Calu3 (cell line): ENCODE measurements around the gene YIPF1. TPM values are rescaled to one million over a fixed set of nuclear protein-coding genes. Genes with fewer than 3 reads are reported as not detected.
A peak's percentile ranks its signal among the peaks of the same experiment; 100 is the strongest.

Experiments used
- BruUV-seq: library from RNA; stranded (reverse); fragments of 400-500 nt; replicated peaks from 2 replicates; lab custom pipeline; 2021; lab: Mats Ljungman, UMichigan
- CTCF ChIA-PET: fragments of 300-600 bp; sonication (Branson Sonifier 250); formaldehyde crosslinking; loops from one replicate; lab custom pipeline; 2022; ENCODE audit warnings: antibody characterized with exemption; lab: Charles Lee
- DNase-seq: peaks from one replicate; pipeline ENCODE4 v3.0.0; 2022
- H3K27ac Mint-ChIP-seq: one replicate; pipeline ENCODE4 v1.8.0; 2022; ENCODE audit warnings: mixed read lengths; ENCODE audit not compliant: unreplicated experiment
- H3K27me3 Mint-ChIP-seq: one replicate; pipeline ENCODE4 v1.8.0; 2022; ENCODE audit warnings: mixed read lengths; ENCODE audit not compliant: unreplicated experiment
- H3K36me3 Mint-ChIP-seq: one replicate; pipeline ENCODE4 v1.8.0; 2022; ENCODE audit warnings: mild to moderate bottlenecking, moderate library complexity, mixed read lengths; ENCODE audit not compliant: insufficient read depth, unreplicated experiment
- H3K4me1 Mint-ChIP-seq: one replicate; pipeline ENCODE4 v1.8.0; 2022; ENCODE audit warnings: mild to moderate bottlenecking, low read depth, mixed read lengths; ENCODE audit not compliant: unreplicated experiment
- H3K4me3 Mint-ChIP-seq: one replicate; pipeline ENCODE4 v1.8.0; 2022; ENCODE audit warnings: mild to moderate bottlenecking, low read depth, moderate library complexity, mixed read lengths; ENCODE audit not compliant: unreplicated experiment
- H3K9me3 Mint-ChIP-seq: one replicate; pipeline ENCODE4 v1.8.0; 2022; ENCODE audit warnings: low read depth, mixed read lengths; ENCODE audit not compliant: unreplicated experiment
- intact Hi-C: fragments of 100-400 bp; cut with micrococcal nuclease; formaldehyde crosslinking; loops from one replicate; pipeline ENCODE4 v1.10.0; 2022; ENCODE audit not compliant: unreplicated experiment
- total RNA-seq: library from RNA; stranded (reverse); gene quantifications from 2 replicates; pipeline ENCODE4 v1.2.3, GENCODE V29; 2022
- TF ChIP-seq, protein P1 (sequence below): fragments of 200-600 bp; IDR thresholded peaks from one replicate; pipeline ENCODE4 v1.8.0; 2022; ENCODE audit warnings: antibody characterized with exemption; ENCODE audit not compliant: unreplicated experiment

Gene YIPF1
- total RNA-seq, 1 experiment from 2014 or later = 18.2 TPM

DNA sequence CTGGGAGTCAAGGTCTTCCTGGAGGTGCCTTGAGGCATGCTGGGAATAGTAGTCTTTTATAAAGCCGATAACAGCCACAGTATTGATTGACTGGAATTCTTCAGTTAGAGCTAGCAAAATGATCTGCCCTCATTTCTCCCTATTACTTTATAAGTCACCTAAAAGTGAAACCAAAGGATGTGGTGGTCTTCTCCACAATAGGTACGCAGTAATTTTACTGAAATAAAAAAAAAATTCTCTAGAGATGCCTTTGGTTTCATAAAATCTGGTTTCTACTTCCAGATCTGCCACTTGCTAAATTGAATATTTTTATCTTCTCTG is 51.0 kb downstream of the YIPF1 start:
- peaks cover 21% of the 10 kb centered on the region for H3K4me1 Mint-ChIP-seq
- peak overlapping the region; percentile 85 for H3K4me3 Mint-ChIP-seq
- no TSS peak for BruUV-seq
- H3K36me3 Mint-ChIP-seq = peaks cover 29% of the 10 kb centered on the region
- H3K27ac Mint-ChIP-seq = peak overlapping the region; percentile 82
- CTCF ChIA-PET = no interaction called here
- H3K27me3 Mint-ChIP-seq = peaks cover 13% of the 10 kb centered on the region
- DNase-seq = no peak
- H3K9me3 Mint-ChIP-seq = no peaks in the 10 kb centered on the region
- TF ChIP-seq, protein P1, sequence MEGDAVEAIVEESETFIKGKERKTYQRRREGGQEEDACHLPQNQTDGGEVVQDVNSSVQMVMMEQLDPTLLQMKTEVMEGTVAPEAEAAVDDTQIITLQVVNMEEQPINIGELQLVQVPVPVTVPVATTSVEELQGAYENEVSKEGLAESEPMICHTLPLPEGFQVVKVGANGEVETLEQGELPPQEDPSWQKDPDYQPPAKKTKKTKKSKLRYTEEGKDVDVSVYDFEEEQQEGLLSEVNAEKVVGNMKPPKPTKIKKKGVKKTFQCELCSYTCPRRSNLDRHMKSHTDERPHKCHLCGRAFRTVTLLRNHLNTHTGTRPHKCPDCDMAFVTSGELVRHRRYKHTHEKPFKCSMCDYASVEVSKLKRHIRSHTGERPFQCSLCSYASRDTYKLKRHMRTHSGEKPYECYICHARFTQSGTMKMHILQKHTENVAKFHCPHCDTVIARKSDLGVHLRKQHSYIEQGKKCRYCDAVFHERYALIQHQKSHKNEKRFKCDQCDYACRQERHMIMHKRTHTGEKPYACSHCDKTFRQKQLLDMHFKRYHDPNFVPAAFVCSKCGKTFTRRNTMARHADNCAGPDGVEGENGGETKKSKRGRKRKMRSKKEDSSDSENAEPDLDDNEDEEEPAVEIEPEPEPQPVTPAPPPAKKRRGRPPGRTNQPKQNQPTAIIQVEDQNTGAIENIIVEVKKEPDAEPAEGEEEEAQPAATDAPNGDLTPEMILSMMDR = no peak
- intact Hi-C loops = no loop called here

DNA sequence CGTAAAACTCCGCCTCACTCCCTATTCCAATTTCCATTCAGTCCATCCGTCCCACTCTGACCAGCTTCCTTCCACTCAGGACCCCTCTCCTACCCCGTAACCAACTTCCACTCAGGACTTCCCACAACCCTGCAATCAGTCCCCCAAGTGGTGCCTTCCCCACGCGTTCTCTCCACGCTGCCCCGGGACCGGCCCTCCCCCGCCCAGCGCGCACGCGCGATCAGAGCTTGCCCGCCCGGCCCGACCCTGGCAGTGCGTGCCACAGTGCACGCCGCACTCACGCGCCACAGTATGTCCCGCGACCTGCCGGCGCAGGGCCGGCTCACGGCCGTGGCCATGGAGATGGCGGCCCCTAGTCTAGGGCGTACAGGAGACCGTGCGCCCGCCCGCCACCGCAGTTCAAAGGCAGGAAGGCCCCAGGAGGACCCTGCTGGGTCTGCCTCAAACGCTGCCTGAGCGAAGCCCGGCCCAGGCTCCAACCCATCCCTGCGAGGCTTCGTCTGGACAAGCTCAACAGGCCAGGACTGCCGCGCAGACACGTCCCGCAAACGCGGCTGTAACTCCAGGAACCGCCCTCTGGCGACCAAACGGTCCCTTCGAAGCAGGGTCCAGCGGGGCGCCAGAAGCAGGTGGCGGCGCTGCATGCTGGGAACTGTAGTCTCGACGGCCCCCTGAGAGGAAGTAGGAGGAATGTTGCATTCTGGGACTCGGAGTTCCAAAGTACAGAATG is 51.5 kb downstream of the YIPF1 start, which contains the start of gene NDC1:
NDC1 (minus strand) TSS at position 373 of the 730 bp plus-strand sequence; CDS start at position 338, 35 bp downstream.
- CTCF ChIA-PET = interaction anchor here (0.7 kb wide), 1 partner anchor 362 kb away, joined by 3 read pairs; no protein-coding TSS in a partner anchor
- intact Hi-C loops = no loop called here
- TF ChIP-seq, protein P1 = no peak
- Mint-ChIP-seq H3K27ac (peak within 1 kb of the TSS; percentile 82), H3K4me3 (peak within 1 kb of the TSS; percentile 85), H3K4me1 (peaks cover 21% of the 10 kb centered on the region), H3K27me3 (peaks cover 13% of the 10 kb centered on the region), H3K9me3 (no peaks in the 10 kb centered on the region), H3K36me3 (peaks cover 29% of the 10 kb centered on the region)
- BruUV-seq = no TSS peak
- DNase-seq = peak; percentile 90

DNA sequence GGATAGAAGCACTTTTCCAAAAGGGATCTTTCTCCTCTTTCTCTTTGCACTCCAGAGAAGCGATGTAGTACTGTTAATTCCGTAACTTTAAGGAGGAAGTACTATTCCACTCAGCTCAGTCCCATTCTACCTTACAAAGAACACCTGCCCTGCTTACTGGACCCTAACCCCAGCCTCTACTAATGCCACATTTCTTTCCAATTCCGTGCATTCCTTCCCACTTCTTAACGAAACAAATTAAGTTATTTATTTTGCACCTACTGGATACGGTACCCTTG is 52.0 kb downstream of the YIPF1 start:
- DNase-seq = no peak

DNA sequence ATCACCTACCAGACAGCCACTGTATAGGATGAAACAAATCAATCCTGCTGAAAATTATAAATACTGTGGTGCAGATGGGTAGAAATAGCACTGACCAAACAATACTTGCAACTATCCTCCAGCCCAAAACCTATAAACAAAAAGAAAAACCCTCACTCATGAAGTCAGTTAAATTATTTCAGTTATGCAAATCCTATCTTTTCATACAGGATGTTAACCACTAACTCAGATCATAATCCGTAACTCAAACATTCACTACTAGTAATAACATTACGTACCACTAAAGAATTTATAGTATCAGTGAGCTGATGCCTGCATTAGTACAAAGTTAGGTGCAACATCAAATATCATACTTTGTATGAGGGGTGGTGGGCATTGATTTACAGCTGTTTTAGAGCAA is 54.1 kb downstream of the YIPF1 start:
- no peaks in the 10 kb centered on the region for H3K9me3 Mint-ChIP-seq
- peaks cover 5% of the 10 kb centered on the region for H3K27me3 Mint-ChIP-seq
- CTCF ChIA-PET = no interaction called here
- no peak for DNase-seq
- peak overlapping the region; percentile 77 for H3K27ac Mint-ChIP-seq
- intact Hi-C loops = no loop called here
- H3K4me3 Mint-ChIP-seq = peak overlapping the region; percentile 56
- peaks cover 30% of the 10 kb centered on the region for H3K36me3 Mint-ChIP-seq
- H3K4me1 Mint-ChIP-seq = peaks cover 21% of the 10 kb centered on the region
- TF ChIP-seq, protein P1 = no peak
- BruUV-seq = no TSS peak

More for the DNA sequence above, 52.0 kb downstream of the YIPF1 start:
- Mint-ChIP-seq H3K4me3 (peak overlapping the region; percentile 85), H3K36me3 (peaks cover 29% of the 10 kb centered on the region), H3K27me3 (peaks cover 13% of the 10 kb centered on the region), H3K4me1 (peaks cover 21% of the 10 kb centered on the region), H3K9me3 (no peaks in the 10 kb centered on the region), H3K27ac (peak overlapping the region; percentile 82)
- CTCF ChIA-PET = interaction anchor here (0.7 kb wide), 1 partner anchor 363 kb away, joined by 3 read pairs; no protein-coding TSS in a partner anchor
- TF ChIP-seq, protein P1 = no peak
- BruUV-seq = TSS peak; percentile 63
- intact Hi-C loops = no loop called here
